Measurements from ENCODE around the gene ANKRD34A. TPM values are rescaled to one million over a fixed set of nuclear protein-coding genes. Genes with fewer than 3 reads are reported as not detected.

Gene ANKRD34A
- total and polyA plus RNA-seq, 2 of the 8 experiments (the other 6 are each of a cell fraction or from before 2014, with no cell fraction given) = 0.15 to 0.20 TPM

GRCh38 chr1:145990249-145990855 is 26.0 kb upstream of the ANKRD34A start:
- FAIRE-seq = no peak

More at GRCh38 chr1:145990249-145990855, 26.0 kb upstream of the ANKRD34A start:
- H2BK12ac ChIP-seq (ENCODE audit: low read depth, low read length) = no peak overlapping the region
- H3K4ac ChIP-seq (replicated peaks; ENCODE audit: insufficient read length, low read depth, low read length) = no peak overlapping the region
- H3K23ac ChIP-seq (ENCODE audit: insufficient read length) = no peak overlapping the region
- no peak overlapping the region for H3K56ac ChIP-seq (replicated peaks; ENCODE audit: insufficient read length, low read depth, low read length)
- DNase-seq (ENCODE audit: low read depth in 1 of 2, low spot score in 2 of 2) = no peak
- H2BK20ac ChIP-seq (ENCODE audit: low read length) = no peak overlapping the region
- peaks cover 0 to 3% (median 1%) of the 10 kb centered on the region in 4 experiments; a peak in 5 of 7 replicates for H3K4me1 ChIP-seq (replicated peaks in 1 of 4; ENCODE audit: control insufficient read depth in 3 of 4, insufficient read depth in 4 of 4, low read length in 3 of 4)
- H3K36me3 ChIP-seq (ENCODE audit: control insufficient read depth in 2 of 4, insufficient read depth in 4 of 4, low read length in 3 of 4) = peaks cover 17 to 34% (median 25%) of the 10 kb centered on the region in 4 experiments
- H2AK5ac ChIP-seq (ENCODE audit: low read depth, low read length) = no peak overlapping the region
- H4K8ac ChIP-seq (ENCODE audit: extremely low read depth, insufficient read depth, low read length) = no peak overlapping the region
- no peak overlapping the region for H3K18ac ChIP-seq (ENCODE audit: extremely low read depth, low read length)
- no peaks in the 10 kb centered on the region for H3K27me3 ChIP-seq (replicated peaks in 1 of 4; ENCODE audit: control insufficient read depth in 3 of 4, extremely low read depth in 1 of 4, insufficient read depth in 3 of 4, low read length in 3 of 4)
- H2BK15ac ChIP-seq (ENCODE audit: low read length) = no peak overlapping the region; the same call in 1 of the 2 replicates
- no peak overlapping the region; the same call in 1 of the 2 replicates for H2BK5ac ChIP-seq (ENCODE audit: low read depth, low read length)
- H3K4me2 ChIP-seq (ENCODE audit: insufficient read depth in 1 of 2, low read depth in 2 of 2, low read length in 2 of 2) = no peak overlapping the region
- H4K20me1 ChIP-seq (replicated peaks in 1 of 2; ENCODE audit: control insufficient read depth in 1 of 2, insufficient read depth in 2 of 2, low read length in 2 of 2) = peaks cover 0 to 2% of the 10 kb centered on the region in 2 experiments
- H2BK120ac ChIP-seq (replicated peaks; ENCODE audit: low read depth, low read length) = no peak overlapping the region
- no peak overlapping the region for H3K27ac ChIP-seq (ENCODE audit: low read depth, low read length)
- WGBS, 2 experiments (ENCODE audit: extremely low coverage in 1 of 2, insufficient coverage in 1 of 2, insufficient read length in 1 of 2, insufficient replicate concordance in 2 of 2, low coverage in 1 of 2, low lambda C conversion rate in 2 of 2, missing lambda C conversion rate in 1 of 2) = 88 to 100% methylated on average over 1 to 7 of the region's 7 CpGs
- no peaks in the 10 kb centered on the region for H3K9me3 ChIP-seq (ENCODE audit: insufficient read depth in 2 of 2, low read depth in 1 of 2, low read length in 1 of 2)
- ChIA-PET CTCF (ENCODE audit: partially characterized antibody) (interaction anchor here (0.7 to 12.6 kb wide), 6 partner anchors 8 to 19 kb away, joined by 3 to 93 read pairs (median 4); no protein-coding TSS in a partner anchor), POLR2A (ENCODE audit: partially characterized antibody) (interaction anchor here (0.6 to 13.4 kb wide), 8 partner anchors 8 to 144 kb away, joined by 3 to 218 read pairs (median 4); no protein-coding TSS in a partner anchor)
- TF ChIP-seq SP4 (IDR thresholded peaks at IDR 0.05; ENCODE audit: low read length) = no peak
- no peak for TF ChIP-seq MAFK (IDR thresholded peaks at IDR 0.05; ENCODE audit: low read depth, low read length)
- no peak for TF ChIP-seq TBP (IDR thresholded peaks at IDR 0.05; ENCODE audit: low read depth, low read length)
- TF ChIP-seq SP2 (IDR thresholded peaks at IDR 0.05; ENCODE audit: low read length) = no peak
- TF ChIP-seq NRF1 (IDR thresholded peaks at IDR 0.05; ENCODE audit: low read depth, low read length) = no peak
- TF ChIP-seq TAF7 (optimal IDR thresholded peaks at IDR 0.05; ENCODE audit: borderline replicate concordance, low read depth, low read length) = no peak
- peaks cover 5% of the 10 kb centered on the region; the same call in 1 of the 2 replicates for H3K79me1 ChIP-seq (ENCODE audit: low read depth, low read length)
- no peak overlapping the region for H3K9ac ChIP-seq (replicated peaks in 1 of 4; ENCODE audit: extremely low read depth in 1 of 4, low read depth in 3 of 4, low read length in 3 of 4)
- no peaks in the 10 kb centered on the region; the same call in 1 of the 2 replicates for H3K23me2 ChIP-seq (ENCODE audit: low read depth, low read length)
- no peak overlapping the region for H2AFZ ChIP-seq (ENCODE audit: low read length)
- H4K91ac ChIP-seq (replicated peaks; ENCODE audit: insufficient read length, low read length) = no peak overlapping the region
- H4K5ac ChIP-seq (ENCODE audit: insufficient read length, low read depth, low read length) = no peak overlapping the region
- H3K4me3 ChIP-seq (ENCODE audit: extremely low read depth in 1 of 4, insufficient read depth in 2 of 4, low read depth in 3 of 4, low read length in 4 of 4) = no peak overlapping the region
- no peak overlapping the region for H3K14ac ChIP-seq (ENCODE audit: insufficient read length)
- H3K79me2 ChIP-seq (ENCODE audit: control insufficient read depth in 1 of 2, insufficient read depth in 2 of 2, low read length in 2 of 2) = peaks cover 0 to 18% of the 10 kb centered on the region in 2 experiments; a peak in 3 of 4 replicates

Measured in H1 (cell line).